ENCODE results near the gene FAF1. TPM values are rescaled to one million over a fixed set of nuclear protein-coding genes. Genes with fewer than 3 reads are reported as not detected.

The FAF1 gene
- total and polyA plus RNA-seq, 2 donors (not counting 3 experiments of a cell fraction or from before 2014, with no cell fraction given), result 9.0 to 57.6 TPM

DNA sequence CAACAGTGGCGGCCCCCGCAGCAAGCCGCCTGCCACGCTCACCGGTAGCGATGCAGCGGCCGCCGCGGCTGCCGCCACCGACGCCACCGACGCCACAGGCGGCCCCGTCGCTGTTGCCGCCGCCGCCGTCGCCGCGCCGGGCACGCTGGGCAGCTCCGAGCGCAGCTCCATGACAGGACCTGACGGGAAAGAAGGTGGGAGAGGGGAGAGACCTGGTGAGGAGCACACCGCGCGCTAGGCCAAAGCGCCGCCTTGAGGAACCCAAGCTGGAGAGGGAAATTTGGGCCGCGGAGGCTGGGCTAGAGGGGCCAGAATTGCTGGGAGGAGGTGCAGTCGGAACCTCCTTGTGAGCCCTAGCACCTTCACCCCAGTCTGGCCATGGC, 538.7 kb downstream of the FAF1 start:
- dilution Hi-C loops (cut with MboI; ENCODE audit: extremely low pct_ligation_motif_present, low sequenced_read_pairs) (no loop called here), intact Hi-C loops (cut with micrococcal nuclease) (no loop called here)
- peaks cover 84 to 100% of the 10 kb centered on the region in 2 experiments for H3K27me3 ChIP-seq (ENCODE audit: control insufficient read depth in 2 of 2, insufficient read depth in 2 of 2, low read length in 2 of 2)
- peaks cover 3% of the 10 kb centered on the region for H3K4me1 ChIP-seq (ENCODE audit: control insufficient read depth, extremely low read depth, insufficient read depth, low read length)
- TF ChIP-seq, protein P1, sequence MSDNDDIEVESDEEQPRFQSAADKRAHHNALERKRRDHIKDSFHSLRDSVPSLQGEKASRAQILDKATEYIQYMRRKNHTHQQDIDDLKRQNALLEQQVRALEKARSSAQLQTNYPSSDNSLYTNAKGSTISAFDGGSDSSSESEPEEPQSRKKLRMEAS (IDR thresholded peaks at IDR 0.05; ENCODE audit: insufficient read depth, insufficient read length), result no peak
- TF ChIP-seq EZH2 (IDR thresholded peaks at IDR 0.05; ENCODE audit: borderline replicate concordance, low read depth, low read length, severe bottlenecking), result peak; percentile 91
- no peak for TF ChIP-seq FOS (IDR thresholded peaks at IDR 0.05; ENCODE audit: borderline replicate concordance, insufficient read depth, low read length)
- no peak for TF ChIP-seq MYC (IDR thresholded peaks at IDR 0.05; ENCODE audit: low read depth, low read length)
- TF ChIP-seq POLR2AphosphoS5 (IDR thresholded peaks at IDR 0.05; ENCODE audit: insufficient read depth, low read depth, low read length), result no peak
- no peak for TF ChIP-seq JUN (IDR thresholded peaks at IDR 0.05; ENCODE audit: borderline replicate concordance, insufficient read depth, insufficient read length, low read depth)
- no peak for TF ChIP-seq GATA2 (IDR thresholded peaks at IDR 0.05; ENCODE audit: insufficient read depth, insufficient read length, low read depth, low read length)
- TF ChIP-seq, protein P2, sequence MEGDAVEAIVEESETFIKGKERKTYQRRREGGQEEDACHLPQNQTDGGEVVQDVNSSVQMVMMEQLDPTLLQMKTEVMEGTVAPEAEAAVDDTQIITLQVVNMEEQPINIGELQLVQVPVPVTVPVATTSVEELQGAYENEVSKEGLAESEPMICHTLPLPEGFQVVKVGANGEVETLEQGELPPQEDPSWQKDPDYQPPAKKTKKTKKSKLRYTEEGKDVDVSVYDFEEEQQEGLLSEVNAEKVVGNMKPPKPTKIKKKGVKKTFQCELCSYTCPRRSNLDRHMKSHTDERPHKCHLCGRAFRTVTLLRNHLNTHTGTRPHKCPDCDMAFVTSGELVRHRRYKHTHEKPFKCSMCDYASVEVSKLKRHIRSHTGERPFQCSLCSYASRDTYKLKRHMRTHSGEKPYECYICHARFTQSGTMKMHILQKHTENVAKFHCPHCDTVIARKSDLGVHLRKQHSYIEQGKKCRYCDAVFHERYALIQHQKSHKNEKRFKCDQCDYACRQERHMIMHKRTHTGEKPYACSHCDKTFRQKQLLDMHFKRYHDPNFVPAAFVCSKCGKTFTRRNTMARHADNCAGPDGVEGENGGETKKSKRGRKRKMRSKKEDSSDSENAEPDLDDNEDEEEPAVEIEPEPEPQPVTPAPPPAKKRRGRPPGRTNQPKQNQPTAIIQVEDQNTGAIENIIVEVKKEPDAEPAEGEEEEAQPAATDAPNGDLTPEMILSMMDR (IDR thresholded peaks at IDR 0.05; ENCODE audit: extremely low read depth in 1 of 2, insufficient read depth in 1 of 2, low read depth in 1 of 2, low read length in 2 of 2), result no peak
- H3K9ac ChIP-seq (replicated peaks; ENCODE audit: extremely low read depth, insufficient read depth, low read length), result no peak overlapping the region
- FAIRE-seq (no peak), DNase-seq (ENCODE audit: low read depth, low spot score) (no peak)
- peak overlapping the region; percentile 16 for H2AFZ ChIP-seq (ENCODE audit: low read depth, low read length)
- no peaks in the 10 kb centered on the region for H4K20me1 ChIP-seq (replicated peaks; ENCODE audit: control insufficient read depth, extremely low read depth, insufficient read depth, low read length)
- no peak overlapping the region for H3K4me3 ChIP-seq (replicated peaks in 1 of 3; ENCODE audit: insufficient read depth in 1 of 3, low read depth in 1 of 3, low read length in 3 of 3)
- H3K9me1 ChIP-seq (replicated peaks; ENCODE audit: control insufficient read depth, extremely low read depth, insufficient read depth, low read length), result no peaks in the 10 kb centered on the region
- H3K79me2 ChIP-seq (ENCODE audit: control insufficient read depth, insufficient read depth, low read length), result no peaks in the 10 kb centered on the region
- H3K36me3 ChIP-seq (ENCODE audit: control insufficient read depth in 2 of 2, extremely low read depth in 1 of 2, insufficient read depth in 2 of 2, low read length in 2 of 2), result no peaks in the 10 kb centered on the region
- H3K9me3 ChIP-seq (replicated peaks; ENCODE audit: control insufficient read depth, insufficient read depth, low read length), result no peaks in the 10 kb centered on the region
- no peak overlapping the region for H3K4me2 ChIP-seq (ENCODE audit: insufficient read depth, low read length)
- no peak overlapping the region for H3K27ac ChIP-seq (ENCODE audit: insufficient read depth, low read depth, low read length)
- POLR2A ChIA-PET, result no interaction called here
- CTCF ChIA-PET, result interaction anchor here (1.3 kb wide), 1 partner anchor 8 kb away, joined by 4 read pairs; no protein-coding TSS in a partner anchor
- BruUV-seq (replicated peaks), result no TSS peak
